A549 (cell line): Measurements from ENCODE around the gene HEXD.

ENCODE experiments used
- CEBPB ChIP-seq, 2 experiments: fragments of >200 bp in 1 of 2; sonication (Bioruptor Twin) in 1 of 2; formaldehyde crosslinking in 1 of 2; IDR thresholded peaks; 2 replicates each; pipeline ENCODE4 v1.6.1; 2012 to 2016
- EHMT2 ChIP-seq: fragments of 200-600 bp; sonication (generic); IDR thresholded peaks from 2 replicates; pipeline ENCODE4 v1.6.1; 2016; ENCODE audit warnings: antibody characterized with exemption, low read depth, mild to moderate bottlenecking, moderate library complexity
- EP300 ChIP-seq, 2 experiments: fragments of >200 bp; sonication (Bioruptor Twin); formaldehyde crosslinking; IDR thresholded peaks; 2 replicates in 1 of 2; 3 replicates in 1 of 2; pipeline ENCODE4 v1.6.1; 2016 to 2017
- HDAC2 ChIP-seq: fragments of 200-600 bp; sonication (generic); IDR thresholded peaks from 2 replicates; pipeline ENCODE4 v1.6.1; 2016
- JUN ChIP-seq, 2 experiments: fragments of >200 bp; sonication (Bioruptor Twin); formaldehyde crosslinking; IDR thresholded peaks; 2 replicates in 1 of 2; 3 replicates in 1 of 2; pipeline ENCODE4 v1.6.1; 2016 to 2017
- MAZ ChIP-seq: fragments of 150-350 bp; IDR thresholded peaks from 2 replicates; pipeline ENCODE4 v1.6.1; 2014; ENCODE audit warnings: antibody characterized with exemption, low read depth, low read length, borderline replicate concordance
- POLR2A ChIP-seq: IDR thresholded peaks from 2 replicates; pipeline ENCODE4 v1.6.1; 2012; ENCODE audit warnings: mild to moderate bottlenecking, low read length
- SMC3 ChIP-seq: fragments of >200 bp; sonication (Bioruptor Twin); formaldehyde crosslinking; IDR thresholded peaks from 3 replicates; pipeline ENCODE4 v1.6.1; 2018; ENCODE audit warnings: inconsistent platforms
- TF ChIP-seq, protein P1 (sequence below): fragments of >200 bp; sonication (Bioruptor Twin); formaldehyde crosslinking; IDR thresholded peaks from 3 replicates; pipeline ENCODE4 v1.5.1; 2016
- TF ChIP-seq, protein P2 (sequence below): fragments of 150-350 bp; IDR thresholded peaks from 2 replicates; pipeline ENCODE4 v1.6.1; 2014; ENCODE audit warnings: low read depth, mild to moderate bottlenecking, low read length
- TF ChIP-seq, protein P3 (sequence below): fragments of 450-650 bp; IDR thresholded peaks from 2 replicates; pipeline ENCODE4 v1.6.1; 2014; ENCODE audit warnings: antibody characterized with exemption
- TF ChIP-seq, protein P4 (sequence below): IDR thresholded peaks from 2 replicates; pipeline ENCODE4 v1.6.1; 2012
- TF ChIP-seq, protein P5 (sequence below): IDR thresholded peaks from 2 replicates; pipeline ENCODE4 v1.6.1; 2012; ENCODE audit warnings: low read depth, borderline replicate concordance

DNA sequence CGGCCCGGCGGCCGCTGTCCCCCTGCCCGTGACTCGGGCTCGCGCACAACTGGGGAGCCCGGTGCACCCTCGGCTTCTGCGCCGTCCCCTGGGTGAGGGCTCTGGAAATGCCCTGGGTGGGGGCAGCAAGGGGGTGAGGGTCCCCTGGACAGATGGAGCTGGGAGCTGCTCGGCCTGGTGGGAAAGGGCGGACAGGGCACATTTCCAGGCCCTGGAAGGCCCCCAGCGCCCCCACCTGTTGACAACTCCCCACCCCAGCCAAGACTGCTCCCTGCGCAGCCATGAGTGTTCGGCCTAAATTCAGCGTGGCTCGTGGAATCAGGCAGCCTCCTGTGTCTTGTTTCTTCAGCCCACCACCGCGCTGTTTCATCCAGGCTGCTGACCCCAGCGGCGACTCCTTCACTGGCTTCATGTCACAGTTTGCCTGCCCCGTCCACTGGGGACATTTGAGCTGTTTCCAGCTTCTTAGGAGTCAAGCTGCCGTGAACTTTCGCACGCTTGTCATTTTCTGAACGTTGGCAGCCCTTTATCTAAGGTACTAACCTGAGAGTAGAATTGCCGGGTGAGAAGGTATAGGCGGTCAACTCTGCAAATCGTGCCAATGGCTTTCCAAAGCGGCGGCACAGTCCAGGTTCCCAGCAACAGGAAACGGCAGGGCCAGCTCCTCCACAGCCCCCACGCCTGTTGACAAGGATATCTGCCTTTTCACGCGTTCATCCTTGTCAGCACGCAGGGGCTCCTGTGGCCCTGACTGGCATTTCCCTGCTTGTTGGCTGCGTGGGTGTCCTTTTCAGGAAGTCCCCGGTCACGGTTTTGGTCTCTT lies 45.7 kb upstream of the HEXD start:
- TF ChIP-seq, protein P1, sequence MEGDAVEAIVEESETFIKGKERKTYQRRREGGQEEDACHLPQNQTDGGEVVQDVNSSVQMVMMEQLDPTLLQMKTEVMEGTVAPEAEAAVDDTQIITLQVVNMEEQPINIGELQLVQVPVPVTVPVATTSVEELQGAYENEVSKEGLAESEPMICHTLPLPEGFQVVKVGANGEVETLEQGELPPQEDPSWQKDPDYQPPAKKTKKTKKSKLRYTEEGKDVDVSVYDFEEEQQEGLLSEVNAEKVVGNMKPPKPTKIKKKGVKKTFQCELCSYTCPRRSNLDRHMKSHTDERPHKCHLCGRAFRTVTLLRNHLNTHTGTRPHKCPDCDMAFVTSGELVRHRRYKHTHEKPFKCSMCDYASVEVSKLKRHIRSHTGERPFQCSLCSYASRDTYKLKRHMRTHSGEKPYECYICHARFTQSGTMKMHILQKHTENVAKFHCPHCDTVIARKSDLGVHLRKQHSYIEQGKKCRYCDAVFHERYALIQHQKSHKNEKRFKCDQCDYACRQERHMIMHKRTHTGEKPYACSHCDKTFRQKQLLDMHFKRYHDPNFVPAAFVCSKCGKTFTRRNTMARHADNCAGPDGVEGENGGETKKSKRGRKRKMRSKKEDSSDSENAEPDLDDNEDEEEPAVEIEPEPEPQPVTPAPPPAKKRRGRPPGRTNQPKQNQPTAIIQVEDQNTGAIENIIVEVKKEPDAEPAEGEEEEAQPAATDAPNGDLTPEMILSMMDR: no peak
- TF ChIP-seq CEBPB (IDR thresholded peaks at IDR 0.05) (no peak), HDAC2 (no peak), EP300 (IDR thresholded peaks at IDR 0.05) (no peak), MAZ (no peak), JUN (IDR thresholded peaks at IDR 0.05) (no peak), POLR2A (no peak), EHMT2 (no peak), SMC3 (no peak)
- TF ChIP-seq, protein P2, sequence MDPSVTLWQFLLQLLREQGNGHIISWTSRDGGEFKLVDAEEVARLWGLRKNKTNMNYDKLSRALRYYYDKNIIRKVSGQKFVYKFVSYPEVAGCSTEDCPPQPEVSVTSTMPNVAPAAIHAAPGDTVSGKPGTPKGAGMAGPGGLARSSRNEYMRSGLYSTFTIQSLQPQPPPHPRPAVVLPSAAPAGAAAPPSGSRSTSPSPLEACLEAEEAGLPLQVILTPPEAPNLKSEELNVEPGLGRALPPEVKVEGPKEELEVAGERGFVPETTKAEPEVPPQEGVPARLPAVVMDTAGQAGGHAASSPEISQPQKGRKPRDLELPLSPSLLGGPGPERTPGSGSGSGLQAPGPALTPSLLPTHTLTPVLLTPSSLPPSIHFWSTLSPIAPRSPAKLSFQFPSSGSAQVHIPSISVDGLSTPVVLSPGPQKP: no peak
- TF ChIP-seq, protein P3, sequence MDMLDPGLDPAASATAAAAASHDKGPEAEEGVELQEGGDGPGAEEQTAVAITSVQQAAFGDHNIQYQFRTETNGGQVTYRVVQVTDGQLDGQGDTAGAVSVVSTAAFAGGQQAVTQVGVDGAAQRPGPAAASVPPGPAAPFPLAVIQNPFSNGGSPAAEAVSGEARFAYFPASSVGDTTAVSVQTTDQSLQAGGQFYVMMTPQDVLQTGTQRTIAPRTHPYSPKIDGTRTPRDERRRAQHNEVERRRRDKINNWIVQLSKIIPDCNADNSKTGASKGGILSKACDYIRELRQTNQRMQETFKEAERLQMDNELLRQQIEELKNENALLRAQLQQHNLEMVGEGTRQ: no peak
- TF ChIP-seq, protein P4, sequence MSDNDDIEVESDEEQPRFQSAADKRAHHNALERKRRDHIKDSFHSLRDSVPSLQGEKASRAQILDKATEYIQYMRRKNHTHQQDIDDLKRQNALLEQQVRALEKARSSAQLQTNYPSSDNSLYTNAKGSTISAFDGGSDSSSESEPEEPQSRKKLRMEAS: no peak
- TF ChIP-seq, protein P5, sequence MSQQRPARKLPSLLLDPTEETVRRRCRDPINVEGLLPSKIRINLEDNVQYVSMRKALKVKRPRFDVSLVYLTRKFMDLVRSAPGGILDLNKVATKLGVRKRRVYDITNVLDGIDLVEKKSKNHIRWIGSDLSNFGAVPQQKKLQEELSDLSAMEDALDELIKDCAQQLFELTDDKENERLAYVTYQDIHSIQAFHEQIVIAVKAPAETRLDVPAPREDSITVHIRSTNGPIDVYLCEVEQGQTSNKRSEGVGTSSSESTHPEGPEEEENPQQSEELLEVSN: no peak
